AG09309 (cell line): Measurements from ENCODE around the gene SLC35A4.

Source experiments
- DNase-seq: peaks from one replicate; pipeline ENCODE4 v3.0.0-alpha.2; 2010; ENCODE audit warnings: low read depth
- H3K4me3 ChIP-seq: 2 replicates; pipeline ENCODE4 v1.5.1; 2011; ENCODE audit warnings: mild to moderate bottlenecking, low read depth, low read length, moderate library complexity; ENCODE audit not compliant: control insufficient read depth
- CTCF ChIP-seq: IDR thresholded peaks from 2 replicates; pipeline ENCODE4 v1.5.1; 2011; ENCODE audit warnings: mild to moderate bottlenecking, low read depth, low read length, inconsistent platforms; ENCODE audit not compliant: insufficient read depth, control insufficient read depth; ENCODE audit errors: missing control alignments

The SLC35A4 gene

GRCh38 chr5:140550147-140551079 lies 14.2 kb upstream of the SLC35A4 start:
- no peak overlapping the region for H3K4me3 ChIP-seq
- TF ChIP-seq CTCF = no peak
- DNase-seq = no peak

GRCh38 chr5:140551872-140552271 lies 12.8 kb upstream of the SLC35A4 start:
- no peak for DNase-seq
- no peak for TF ChIP-seq CTCF
- no peak overlapping the region for H3K4me3 ChIP-seq

GRCh38 chr5:140553657-140554056 lies 11.0 kb upstream of the SLC35A4 start:
- no peak overlapping the region for H3K4me3 ChIP-seq
- no peak for DNase-seq
- no peak for TF ChIP-seq CTCF

- H3K4me3 ChIP-seq = no peak overlapping the region
- TF ChIP-seq CTCF = no peak
- DNase-seq = peak; percentile 42
These were observed 10.2 kb upstream of the SLC35A4 start for GRCh38 chr5:140554454-140554853.

GRCh38 chr5:140555747-140556312 lies 8.8 kb upstream of the SLC35A4 start:
- DNase-seq = no peak
- TF ChIP-seq CTCF = no peak
- H3K4me3 ChIP-seq = peak overlapping the region; percentile 65

- no peak for TF ChIP-seq CTCF
These were observed 8.2 kb upstream of the SLC35A4 start for GRCh38 chr5:140556438-140556837.

More at GRCh38 chr5:140556438-140556837, 8.2 kb upstream of the SLC35A4 start:
- peak overlapping the region; percentile 65 for H3K4me3 ChIP-seq
- DNase-seq = no peak
